EL (cell line): Measurements from ENCODE around the gene MAB21L1.

Experiments used
- DNase-seq: peaks from one replicate; pipeline ENCODE4 v3.0.0-alpha.2; 2016

Gene MAB21L1

DNA sequence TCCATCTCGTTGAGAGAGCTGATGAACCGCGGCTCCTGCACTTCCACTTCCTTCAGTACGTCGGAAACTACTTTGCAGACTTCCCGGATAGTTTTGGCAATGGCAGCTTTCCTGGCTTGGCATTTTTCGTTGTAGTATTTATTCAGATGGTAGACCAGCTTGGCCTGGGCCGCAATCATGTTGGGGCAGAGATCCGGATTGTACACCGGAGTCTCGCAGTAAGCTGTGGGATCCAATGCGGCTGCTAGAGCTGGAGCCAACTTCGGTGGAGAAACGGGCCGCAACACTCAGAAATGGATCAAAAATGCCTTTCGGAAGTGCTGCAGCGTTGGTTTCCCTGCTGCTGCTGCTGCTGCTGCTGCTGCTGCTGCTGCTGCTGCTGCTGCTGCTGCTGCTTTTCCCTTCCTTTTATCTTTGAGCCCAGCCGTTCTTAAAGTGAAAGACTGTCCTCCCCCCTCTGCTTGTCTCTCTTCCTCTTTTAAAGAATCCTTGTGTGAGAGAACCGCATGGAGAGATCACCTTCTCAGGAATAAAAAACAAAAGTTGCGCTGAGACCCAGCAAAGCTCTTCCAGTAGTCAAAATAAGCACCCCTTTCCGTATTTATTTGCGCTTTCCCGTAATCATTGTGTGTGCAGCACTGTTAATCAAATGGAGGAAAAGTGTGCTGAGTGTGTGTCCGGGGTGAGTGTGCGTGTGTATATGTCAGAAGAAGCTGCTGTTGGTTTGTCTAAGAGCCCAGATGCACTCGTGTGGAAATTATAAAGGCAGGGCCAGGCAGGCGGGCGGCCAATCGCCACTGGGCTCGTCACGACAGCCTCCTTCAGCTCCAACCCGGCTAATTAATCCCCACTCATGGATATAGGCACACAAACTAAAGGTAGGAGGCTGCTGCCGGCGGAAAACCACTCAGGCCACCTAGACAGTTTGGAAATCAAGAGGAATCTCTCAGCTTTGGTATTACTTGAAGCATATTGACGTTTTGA lies at the start of gene MAB21L1:
Gene MAB21L1 (minus strand): TSS at position 730 of the 984 bp plus-strand sequence. CDS start 551 bp downstream, at position 179.
- peak; percentile 95 for DNase-seq

GRCh38 chr13:35524171-35524570 lies 47.7 kb upstream of the MAB21L1 start:
- no peak for DNase-seq

DNA sequence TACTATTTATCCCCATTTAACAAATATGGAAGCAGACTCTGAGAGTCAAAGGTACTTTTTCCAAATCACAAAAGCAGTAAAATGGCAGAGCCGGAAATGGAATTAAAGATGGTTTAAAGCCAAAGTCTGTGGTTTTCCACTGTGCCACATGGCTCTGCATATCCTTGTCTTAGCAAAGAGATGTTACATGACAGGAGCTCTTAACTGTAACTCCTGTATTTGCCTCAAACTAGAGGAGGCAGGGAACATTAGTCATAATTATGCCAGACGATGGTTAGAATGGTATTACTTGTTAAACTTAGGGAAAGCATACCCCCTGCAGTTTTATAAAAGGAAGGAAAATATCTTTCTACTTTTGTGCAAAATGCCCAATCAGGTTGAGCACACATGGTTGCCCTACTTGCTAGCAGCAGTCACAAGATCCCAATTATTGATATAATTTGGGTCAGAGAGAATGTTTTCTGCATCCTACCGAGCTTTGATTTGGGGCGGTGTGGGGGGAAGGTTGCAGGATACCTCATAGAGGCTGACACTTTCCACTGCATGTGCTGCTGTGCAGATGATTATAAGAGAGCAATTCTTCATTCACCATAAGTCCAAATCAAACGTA lies 42.0 kb upstream of the MAB21L1 start:
- DNase-seq: peak; percentile 26

- DNase-seq: no peak
Measured at GRCh38 chr13:35514801-35515502, 38.5 kb upstream of the MAB21L1 start.

DNA sequence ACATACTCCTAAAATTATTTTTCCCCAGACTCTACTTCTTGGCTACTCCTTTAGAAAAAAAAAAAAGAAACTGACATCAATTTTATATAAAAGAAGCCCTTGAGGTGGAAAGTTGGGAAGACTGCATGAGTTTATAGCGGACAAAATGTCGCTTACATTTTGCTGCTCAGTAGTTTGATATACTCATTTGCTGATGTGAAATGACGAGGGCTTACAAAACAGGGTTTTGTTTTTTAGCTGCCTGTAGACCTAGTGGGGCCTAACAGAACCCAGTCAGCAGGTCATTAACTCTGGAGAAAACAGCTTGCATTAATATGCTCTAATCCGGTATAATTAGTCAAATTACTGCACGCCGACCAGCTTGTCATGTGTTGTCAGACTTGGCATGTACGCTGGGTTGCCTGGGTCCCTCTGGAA lies 37.6 kb upstream of the MAB21L1 start:
- no peak for DNase-seq

DNA sequence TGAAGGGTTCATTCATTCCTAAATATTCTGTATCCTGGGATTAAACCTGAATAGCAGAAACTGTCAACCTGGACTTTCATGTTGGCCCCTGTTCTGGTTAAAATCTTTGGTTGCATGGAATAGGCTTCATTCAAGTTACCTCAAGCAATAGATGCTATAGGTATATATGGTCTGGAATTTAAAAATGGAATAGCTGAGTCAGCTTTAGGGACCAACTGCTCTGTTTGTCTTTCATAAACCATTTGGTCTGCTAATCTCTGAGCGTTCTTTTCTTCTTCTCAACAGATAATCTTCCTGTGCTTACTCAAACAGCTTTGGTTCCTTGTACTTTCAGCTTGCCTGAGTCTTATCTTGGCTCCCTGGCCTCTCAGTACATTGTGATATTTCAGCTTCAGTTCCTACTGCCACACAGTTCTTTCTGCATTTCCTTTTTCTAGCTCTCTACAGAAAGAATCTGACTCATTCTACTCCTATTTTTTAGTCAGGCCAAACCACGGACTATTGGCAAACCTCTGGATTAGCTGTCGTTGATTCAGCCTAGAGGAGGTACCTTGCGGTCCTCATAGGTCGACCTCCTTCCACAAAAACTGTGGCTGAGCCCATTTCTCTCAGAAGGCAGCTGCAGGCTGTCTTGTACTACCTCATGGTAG lies 35.9 kb upstream of the MAB21L1 start:
- peak; percentile 95 for DNase-seq

DNA sequence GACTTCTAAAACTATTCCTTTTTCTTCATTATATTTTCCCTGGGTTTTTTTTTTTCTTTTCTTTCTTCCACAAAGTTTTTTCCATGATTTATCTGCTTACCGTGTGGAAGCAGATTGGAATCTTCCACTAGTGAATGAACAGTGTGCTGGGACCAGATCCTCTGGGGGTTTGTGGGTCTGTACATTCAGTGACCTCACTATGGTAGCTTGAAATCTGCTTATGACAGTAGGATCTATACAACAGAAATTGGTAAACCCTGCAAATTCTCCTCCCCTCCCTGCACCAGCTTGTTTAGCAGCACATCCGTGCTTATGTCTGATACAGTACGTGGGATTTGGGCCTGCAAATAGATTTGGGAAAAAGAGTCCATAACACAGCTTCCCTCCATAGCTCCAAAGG lies 26.0 kb upstream of the MAB21L1 start:
- no peak for DNase-seq

- no peak for DNase-seq
Measured at GRCh38 chr13:35501661-35502235, 25.3 kb upstream of the MAB21L1 start.

DNA sequence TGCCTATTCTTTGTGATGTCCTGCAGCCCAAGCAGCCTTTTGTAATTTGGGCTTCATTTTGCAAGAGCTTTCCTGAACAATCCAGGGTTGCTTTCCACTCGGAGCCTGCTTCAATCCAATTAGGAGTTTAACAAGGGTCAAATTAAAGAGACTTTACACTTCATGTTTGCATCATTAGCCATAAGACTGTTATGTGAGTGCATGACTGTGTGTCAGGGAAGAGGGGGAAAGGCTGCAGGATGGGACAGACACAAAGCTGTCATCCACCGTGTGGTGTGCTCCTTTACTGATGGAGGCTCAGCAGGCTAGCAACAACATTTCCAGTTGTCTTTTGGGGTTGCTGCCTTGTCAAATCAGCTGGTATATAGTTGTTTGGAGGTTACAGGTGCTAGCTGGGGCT lies 23.7 kb upstream of the MAB21L1 start:
- no peak for DNase-seq

DNA sequence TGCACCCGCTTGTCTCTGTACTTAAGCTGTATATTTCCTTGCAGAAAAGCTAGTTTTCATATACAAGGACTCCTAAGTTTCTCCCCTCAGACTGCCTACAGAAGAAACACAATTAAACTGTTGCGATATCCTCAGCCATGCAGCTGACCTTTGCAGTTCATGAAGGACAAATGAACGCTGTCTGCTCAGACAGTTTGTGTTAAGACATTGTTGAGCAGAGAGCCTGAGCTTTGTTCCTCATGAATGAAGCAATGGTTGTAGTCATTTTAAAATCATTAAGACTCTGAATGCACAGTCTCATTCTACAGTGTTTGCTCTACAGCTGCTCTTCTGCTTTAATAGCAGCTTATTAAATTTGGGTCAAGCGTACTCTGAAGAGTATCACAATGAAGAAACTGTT lies 23.2 kb upstream of the MAB21L1 start:
- no peak for DNase-seq

- no peak for DNase-seq
Measured at GRCh38 chr13:35499196-35499662, 22.7 kb upstream of the MAB21L1 start.

GRCh38 chr13:35498231-35498630 lies 21.7 kb upstream of the MAB21L1 start:
- no peak for DNase-seq

DNA sequence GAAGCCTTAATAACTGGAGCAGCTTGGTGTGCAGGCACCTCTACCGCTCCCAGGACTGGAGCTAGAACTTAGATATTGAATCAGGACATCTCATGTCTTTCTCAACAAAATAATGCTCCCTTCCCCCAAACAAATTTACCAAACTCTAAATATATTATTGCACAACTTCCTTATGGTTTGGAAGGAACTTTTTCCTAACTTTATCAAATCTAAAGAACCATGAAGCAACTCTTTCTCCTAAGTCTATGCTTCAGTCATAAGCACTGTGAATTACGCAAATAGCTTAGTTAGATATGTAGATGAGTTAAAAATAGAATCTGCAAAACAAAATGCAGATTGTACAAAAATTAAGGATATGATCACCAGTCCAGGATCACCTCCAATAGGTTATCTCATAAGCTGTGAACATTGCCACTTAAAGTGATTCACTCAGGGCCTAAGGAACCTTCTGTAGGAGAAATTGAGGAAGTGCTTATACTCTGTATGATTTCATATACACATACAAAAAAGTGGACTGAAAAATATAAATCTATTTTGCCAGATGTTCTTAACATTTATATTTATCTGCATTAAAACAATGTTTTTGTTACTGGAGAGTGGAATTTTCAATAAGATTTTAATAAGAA lies 20.4 kb upstream of the MAB21L1 start:
- no peak for DNase-seq

- no peak for DNase-seq
Measured at GRCh38 chr13:35496006-35496405, 19.5 kb upstream of the MAB21L1 start.

DNA sequence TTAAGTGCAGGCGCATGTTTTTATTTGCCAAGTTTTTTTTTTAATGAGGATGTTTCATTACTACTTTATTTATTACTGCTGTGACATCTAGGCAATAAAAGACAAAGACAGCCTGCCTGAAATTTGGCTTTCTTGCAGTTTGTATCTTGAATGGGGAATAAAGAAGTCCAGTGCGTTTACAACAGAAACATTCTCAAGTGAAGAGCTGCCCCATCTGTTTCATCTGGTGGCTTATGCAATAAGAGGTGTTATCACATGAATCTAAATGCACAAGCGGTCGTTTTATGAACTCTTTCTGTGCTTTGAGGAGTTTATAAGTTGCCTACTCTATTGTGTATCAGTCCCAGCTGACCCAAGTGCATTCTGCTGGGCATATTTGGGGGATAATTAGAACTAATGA lies 12.6 kb upstream of the MAB21L1 start:
- DNase-seq: peak; percentile 14

GRCh38 chr13:35485424-35485823 lies 8.9 kb upstream of the MAB21L1 start:
- DNase-seq: no peak

GRCh38 chr13:35484384-35484783 lies 7.9 kb upstream of the MAB21L1 start:
- peak; percentile 37 for DNase-seq

- DNase-seq: peak; percentile 31
Measured at GRCh38 chr13:35483761-35484160, 7.3 kb upstream of the MAB21L1 start.

DNA sequence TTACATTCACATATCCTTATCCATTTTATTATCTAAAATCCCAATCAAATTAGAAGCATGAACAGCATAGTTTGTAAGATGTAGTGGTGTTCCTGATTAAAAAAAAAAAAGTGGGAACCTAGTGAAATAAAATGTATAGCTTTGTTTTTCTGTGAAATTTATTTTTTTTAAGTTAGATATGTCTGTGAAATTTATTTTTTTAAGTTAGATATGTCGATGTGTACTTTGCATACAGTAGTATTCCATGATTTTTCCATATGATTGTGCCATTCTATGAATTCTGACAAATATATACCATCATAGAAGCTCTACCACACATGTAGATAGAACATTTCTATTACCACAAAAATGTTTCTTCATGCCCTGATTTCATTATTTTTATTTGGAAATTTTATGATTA lies 6.0 kb upstream of the MAB21L1 start:
- no peak for DNase-seq

GRCh38 chr13:35481777-35482176 lies 5.3 kb upstream of the MAB21L1 start:
- DNase-seq: peak; percentile 51

DNA sequence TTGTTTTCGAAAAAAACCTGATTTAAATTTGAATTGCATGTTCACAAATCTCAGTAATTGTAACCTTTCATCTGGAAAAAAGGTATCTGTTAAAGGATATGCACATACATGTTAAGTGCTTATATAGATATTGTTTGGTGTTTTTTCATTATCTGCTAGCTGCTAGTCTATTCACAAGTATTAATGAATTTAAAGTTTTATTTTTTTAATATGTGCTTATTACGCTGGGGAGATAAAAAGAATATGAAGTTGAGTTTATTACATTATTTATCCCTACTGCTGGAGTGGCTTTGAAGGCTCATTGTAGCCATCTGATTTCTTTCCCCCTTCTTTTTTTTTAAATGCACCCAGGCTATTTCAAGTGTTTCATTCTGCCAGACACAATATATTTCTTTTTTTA lies 3.9 kb upstream of the MAB21L1 start:
- no peak for DNase-seq

- peak; percentile 32 for DNase-seq
Measured at GRCh38 chr13:35479706-35480105, 3.2 kb upstream of the MAB21L1 start.
